Ovary (tissue), 3 donors: ENCODE data around the gene DCAF6.

Experiments used
- EP300 ChIP-seq: sonication (generic); formaldehyde crosslinking; IDR thresholded peaks from one replicate; pipeline ENCODE4 v1.6.1; 2017; ENCODE audit warnings: antibody characterized with exemption
- POLR2A ChIP-seq: fragments of 450-650 bp; IDR thresholded peaks from one replicate; pipeline ENCODE4 v1.6.1; 2017; ENCODE audit warnings: antibody characterized with exemption, mild to moderate bottlenecking, moderate library complexity
- TF ChIP-seq, protein P1 (sequence below), 3 donors: fragments of 450-650 bp in 2 of 3; fragments of 200-600 bp in 1 of 3; IDR thresholded peaks; one replicate each; pipeline versions ENCODE4 v1.5.1 to v1.8.0; 2016 to 2022; ENCODE audit warnings: antibody characterized with exemption in 3 of 3, mild to moderate bottlenecking in 1 of 3
- donor health status: DM: no; HTN: no; CAD: no.

DNA sequence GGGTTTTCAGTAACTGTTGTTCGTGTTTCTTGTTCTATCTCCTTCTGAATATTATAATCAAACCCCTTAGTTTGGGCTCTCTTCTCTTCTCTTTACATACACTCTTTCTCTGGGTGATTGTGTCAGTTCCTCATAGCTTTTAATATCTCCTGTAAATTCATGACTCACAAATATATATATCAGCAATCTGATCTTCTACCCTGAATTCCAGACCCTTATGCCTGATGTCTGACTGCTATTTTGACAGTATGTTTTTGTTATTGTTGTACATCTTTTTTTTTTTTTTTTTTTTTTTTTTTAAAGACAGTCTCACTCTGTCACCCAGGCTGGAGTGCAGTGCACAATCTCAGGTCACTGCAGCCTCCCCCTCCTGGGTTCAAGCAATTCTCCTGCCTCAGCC lies 71.2 kb downstream of the DCAF6 start:
- TF ChIP-seq POLR2A (no peak), EP300 (no peak)
- TF ChIP-seq, protein P1, sequence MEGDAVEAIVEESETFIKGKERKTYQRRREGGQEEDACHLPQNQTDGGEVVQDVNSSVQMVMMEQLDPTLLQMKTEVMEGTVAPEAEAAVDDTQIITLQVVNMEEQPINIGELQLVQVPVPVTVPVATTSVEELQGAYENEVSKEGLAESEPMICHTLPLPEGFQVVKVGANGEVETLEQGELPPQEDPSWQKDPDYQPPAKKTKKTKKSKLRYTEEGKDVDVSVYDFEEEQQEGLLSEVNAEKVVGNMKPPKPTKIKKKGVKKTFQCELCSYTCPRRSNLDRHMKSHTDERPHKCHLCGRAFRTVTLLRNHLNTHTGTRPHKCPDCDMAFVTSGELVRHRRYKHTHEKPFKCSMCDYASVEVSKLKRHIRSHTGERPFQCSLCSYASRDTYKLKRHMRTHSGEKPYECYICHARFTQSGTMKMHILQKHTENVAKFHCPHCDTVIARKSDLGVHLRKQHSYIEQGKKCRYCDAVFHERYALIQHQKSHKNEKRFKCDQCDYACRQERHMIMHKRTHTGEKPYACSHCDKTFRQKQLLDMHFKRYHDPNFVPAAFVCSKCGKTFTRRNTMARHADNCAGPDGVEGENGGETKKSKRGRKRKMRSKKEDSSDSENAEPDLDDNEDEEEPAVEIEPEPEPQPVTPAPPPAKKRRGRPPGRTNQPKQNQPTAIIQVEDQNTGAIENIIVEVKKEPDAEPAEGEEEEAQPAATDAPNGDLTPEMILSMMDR (IDR thresholded peaks at IDR 0.05): no peak
